ENCODE results near the gene C6orf120. TPM values are rescaled to one million over a fixed set of nuclear protein-coding genes. Genes with fewer than 3 reads are reported as not detected.
A peak's percentile ranks its signal among the peaks of the same experiment; 100 is the strongest.

C6orf120 gene
- total and polyA plus RNA-seq, 2 of the 13 experiments (the other 11 are each of a cell fraction or from before 2014, with no cell fraction given): 21.7 to 29.9 TPM

DNA sequence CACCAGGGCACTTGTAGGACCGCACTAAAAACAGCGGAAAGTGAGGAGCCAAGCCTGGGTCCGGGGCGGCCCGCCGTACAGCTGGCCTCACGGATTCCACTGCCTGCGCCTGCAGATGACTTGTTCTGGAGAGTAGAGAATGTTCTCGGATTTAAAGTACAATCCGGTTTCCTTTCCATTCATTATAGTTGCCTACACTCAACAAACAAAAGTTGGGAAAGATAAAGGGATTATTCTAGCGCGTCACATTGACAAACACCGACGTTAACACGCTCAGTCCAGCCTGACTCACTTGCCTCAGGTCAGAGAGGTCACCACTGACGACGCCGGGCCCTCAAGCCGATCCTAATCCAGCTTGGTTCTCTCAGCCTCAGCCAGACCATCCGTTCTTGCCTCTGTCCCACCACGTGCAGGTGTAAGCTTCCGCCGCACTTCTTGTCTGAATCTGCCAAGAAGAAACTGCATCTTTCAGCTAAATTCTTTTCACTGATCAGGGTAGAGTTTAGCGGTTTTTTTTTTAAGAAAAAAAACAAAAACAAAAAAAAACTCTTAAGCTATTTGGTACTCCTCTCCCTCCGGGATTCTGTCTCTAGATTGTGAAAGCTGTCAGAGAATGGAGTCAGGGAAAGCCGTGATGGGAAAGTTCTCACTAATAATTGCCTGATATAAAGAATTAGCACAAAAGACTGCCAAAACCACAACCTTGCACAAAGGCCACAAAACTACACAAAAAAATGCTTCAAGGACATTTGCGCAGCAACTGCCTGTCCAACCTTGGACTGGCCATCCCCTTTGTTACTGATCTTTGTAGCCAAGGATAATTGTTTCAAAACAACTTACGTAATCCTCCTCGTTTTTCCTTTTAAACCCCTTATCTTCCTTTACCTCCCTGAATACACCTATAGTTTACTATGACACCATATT lies 23.5 kb downstream of the C6orf120 start (continued):
- TF ChIP-seq, protein P1, sequence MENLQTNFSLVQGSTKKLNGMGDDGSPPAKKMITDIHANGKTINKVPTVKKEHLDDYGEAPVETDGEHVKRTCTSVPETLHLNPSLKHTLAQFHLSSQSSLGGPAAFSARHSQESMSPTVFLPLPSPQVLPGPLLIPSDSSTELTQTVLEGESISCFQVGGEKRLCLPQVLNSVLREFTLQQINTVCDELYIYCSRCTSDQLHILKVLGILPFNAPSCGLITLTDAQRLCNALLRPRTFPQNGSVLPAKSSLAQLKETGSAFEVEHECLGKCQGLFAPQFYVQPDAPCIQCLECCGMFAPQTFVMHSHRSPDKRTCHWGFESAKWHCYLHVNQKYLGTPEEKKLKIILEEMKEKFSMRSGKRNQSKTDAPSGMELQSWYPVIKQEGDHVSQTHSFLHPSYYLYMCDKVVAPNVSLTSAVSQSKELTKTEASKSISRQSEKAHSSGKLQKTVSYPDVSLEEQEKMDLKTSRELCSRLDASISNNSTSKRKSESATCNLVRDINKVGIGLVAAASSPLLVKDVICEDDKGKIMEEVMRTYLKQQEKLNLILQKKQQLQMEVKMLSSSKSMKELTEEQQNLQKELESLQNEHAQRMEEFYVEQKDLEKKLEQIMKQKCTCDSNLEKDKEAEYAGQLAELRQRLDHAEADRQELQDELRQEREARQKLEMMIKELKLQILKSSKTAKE (CRISPR knock-in tag; IDR thresholded peaks at IDR 0.05; ENCODE audit: borderline replicate concordance): 0 out of 2 replicates have a peak, but pooled peaks have one; percentile 50
- peak; percentile 54; the same call in 1 of the 2 replicates for TF ChIP-seq POLR2AphosphoS2 (IDR thresholded peaks at IDR 0.05; ENCODE audit: low read depth, low read length)
- peak; percentile 69; the same call in 1 of the 3 replicates for TF ChIP-seq MXI1 (IDR thresholded peaks at IDR 0.05; ENCODE audit: borderline replicate concordance, low read depth, low read length)
- TF ChIP-seq, protein P2, sequence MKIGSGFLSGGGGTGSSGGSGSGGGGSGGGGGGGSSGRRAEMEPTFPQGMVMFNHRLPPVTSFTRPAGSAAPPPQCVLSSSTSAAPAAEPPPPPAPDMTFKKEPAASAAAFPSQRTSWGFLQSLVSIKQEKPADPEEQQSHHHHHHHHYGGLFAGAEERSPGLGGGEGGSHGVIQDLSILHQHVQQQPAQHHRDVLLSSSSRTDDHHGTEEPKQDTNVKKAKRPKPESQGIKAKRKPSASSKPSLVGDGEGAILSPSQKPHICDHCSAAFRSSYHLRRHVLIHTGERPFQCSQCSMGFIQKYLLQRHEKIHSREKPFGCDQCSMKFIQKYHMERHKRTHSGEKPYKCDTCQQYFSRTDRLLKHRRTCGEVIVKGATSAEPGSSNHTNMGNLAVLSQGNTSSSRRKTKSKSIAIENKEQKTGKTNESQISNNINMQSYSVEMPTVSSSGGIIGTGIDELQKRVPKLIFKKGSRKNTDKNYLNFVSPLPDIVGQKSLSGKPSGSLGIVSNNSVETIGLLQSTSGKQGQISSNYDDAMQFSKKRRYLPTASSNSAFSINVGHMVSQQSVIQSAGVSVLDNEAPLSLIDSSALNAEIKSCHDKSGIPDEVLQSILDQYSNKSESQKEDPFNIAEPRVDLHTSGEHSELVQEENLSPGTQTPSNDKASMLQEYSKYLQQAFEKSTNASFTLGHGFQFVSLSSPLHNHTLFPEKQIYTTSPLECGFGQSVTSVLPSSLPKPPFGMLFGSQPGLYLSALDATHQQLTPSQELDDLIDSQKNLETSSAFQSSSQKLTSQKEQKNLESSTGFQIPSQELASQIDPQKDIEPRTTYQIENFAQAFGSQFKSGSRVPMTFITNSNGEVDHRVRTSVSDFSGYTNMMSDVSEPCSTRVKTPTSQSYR (CRISPR knock-in tag; IDR thresholded peaks at IDR 0.05; ENCODE audit: borderline replicate concordance): peak; percentile 40; the same call in 1 of the 2 replicates
- TF ChIP-seq, protein P3, sequence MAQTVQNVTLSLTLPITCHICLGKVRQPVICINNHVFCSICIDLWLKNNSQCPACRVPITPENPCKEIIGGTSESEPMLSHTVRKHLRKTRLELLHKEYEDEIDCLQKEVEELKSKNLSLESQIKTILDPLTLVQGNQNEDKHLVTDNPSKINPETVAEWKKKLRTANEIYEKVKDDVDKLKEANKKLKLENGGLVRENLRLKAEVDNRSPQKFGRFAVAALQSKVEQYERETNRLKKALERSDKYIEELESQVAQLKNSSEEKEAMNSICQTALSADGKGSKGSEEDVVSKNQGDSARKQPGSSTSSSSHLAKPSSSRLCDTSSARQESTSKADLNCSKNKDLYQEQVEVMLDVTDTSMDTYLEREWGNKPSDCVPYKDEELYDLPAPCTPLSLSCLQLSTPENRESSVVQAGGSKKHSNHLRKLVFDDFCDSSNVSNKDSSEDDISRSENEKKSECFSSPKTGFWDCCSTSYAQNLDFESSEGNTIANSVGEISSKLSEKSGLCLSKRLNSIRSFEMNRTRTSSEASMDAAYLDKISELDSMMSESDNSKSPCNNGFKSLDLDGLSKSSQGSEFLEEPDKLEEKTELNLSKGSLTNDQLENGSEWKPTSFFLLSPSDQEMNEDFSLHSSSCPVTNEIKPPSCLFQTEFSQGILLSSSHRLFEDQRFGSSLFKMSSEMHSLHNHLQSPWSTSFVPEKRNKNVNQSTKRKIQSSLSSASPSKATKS (CRISPR knock-in tag; IDR thresholded peaks at IDR 0.05): 0 out of 2 replicates have a peak, but pooled peaks have one; percentile 61
- TF ChIP-seq SMC3 (IDR thresholded peaks at IDR 0.05; ENCODE audit: low read length): peak; percentile 34; the same call in 1 of the 2 replicates
- TF ChIP-seq FLYWCH1 (CRISPR knock-in tag; IDR thresholded peaks at IDR 0.05): no peak
- TF ChIP-seq, protein P4, sequence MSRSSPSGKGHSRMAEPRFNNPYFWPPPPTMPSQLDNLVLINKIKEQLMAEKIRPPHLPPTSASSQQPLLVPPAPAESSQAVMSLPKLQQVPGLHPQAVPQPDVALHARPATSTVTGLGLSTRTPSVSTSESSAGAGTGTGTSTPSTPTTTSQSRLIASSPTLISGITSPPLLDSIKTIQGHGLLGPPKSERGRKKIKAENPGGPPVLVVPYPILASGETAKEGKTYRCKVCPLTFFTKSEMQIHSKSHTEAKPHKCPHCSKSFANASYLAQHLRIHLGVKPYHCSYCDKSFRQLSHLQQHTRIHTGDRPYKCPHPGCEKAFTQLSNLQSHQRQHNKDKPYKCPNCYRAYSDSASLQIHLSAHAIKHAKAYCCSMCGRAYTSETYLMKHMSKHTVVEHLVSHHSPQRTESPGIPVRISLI (CRISPR knock-in tag; IDR thresholded peaks at IDR 0.05; ENCODE audit: borderline replicate concordance): 0 out of 2 replicates have a peak, but pooled peaks have one; percentile 36
- no peak; the same call in 1 of the 2 replicates for TF ChIP-seq ZNF10 (CRISPR knock-in tag; IDR thresholded peaks at IDR 0.05; ENCODE audit: borderline replicate concordance, low read depth)
- no peak for TF ChIP-seq ZNF83 (CRISPR knock-in tag; IDR thresholded peaks at IDR 0.05; ENCODE audit: borderline replicate concordance)
- TF ChIP-seq LCORL (IDR thresholded peaks at IDR 0.05): no peak
- TF ChIP-seq LCORL (CRISPR knock-in tag; IDR thresholded peaks at IDR 0.05): peak; percentile 32
- TF ChIP-seq ZNF737 (CRISPR knock-in tag; IDR thresholded peaks at IDR 0.05; ENCODE audit: borderline replicate concordance): no peak; the same call in 1 of the 2 replicates
- TF ChIP-seq, protein P5, sequence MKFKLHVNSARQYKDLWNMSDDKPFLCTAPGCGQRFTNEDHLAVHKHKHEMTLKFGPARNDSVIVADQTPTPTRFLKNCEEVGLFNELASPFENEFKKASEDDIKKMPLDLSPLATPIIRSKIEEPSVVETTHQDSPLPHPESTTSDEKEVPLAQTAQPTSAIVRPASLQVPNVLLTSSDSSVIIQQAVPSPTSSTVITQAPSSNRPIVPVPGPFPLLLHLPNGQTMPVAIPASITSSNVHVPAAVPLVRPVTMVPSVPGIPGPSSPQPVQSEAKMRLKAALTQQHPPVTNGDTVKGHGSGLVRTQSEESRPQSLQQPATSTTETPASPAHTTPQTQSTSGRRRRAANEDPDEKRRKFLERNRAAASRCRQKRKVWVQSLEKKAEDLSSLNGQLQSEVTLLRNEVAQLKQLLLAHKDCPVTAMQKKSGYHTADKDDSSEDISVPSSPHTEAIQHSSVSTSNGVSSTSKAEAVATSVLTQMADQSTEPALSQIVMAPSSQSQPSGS (CRISPR knock-in tag; IDR thresholded peaks at IDR 0.05): peak; percentile 89
- no peak for TF ChIP-seq IKZF4 (CRISPR knock-in tag; IDR thresholded peaks at IDR 0.05; ENCODE audit: borderline replicate concordance, low read depth, not compliant biosample characterization)
- no peak for TF ChIP-seq ZNF180 (CRISPR knock-in tag; IDR thresholded peaks at IDR 0.05; ENCODE audit: borderline replicate concordance, low read depth)
